Esophagus squamous epithelium (tissue), 5 donors: ENCODE data around the gene NOL9. TPM values are rescaled to one million over a fixed set of nuclear protein-coding genes. Genes with fewer than 3 reads are reported as not detected.

Experiments used
- DNase-seq: peaks from one replicate; lab custom pipeline; 2025; lab: John Stamatoyannopoulos, UW
- H3K27ac ChIP-seq, 4 donors: fragments of 200-600 bp; sonication (generic); one replicate each; pipeline ENCODE4 v1.5.1; 2016 to 2019; ENCODE audit warnings: mild to moderate bottlenecking in 1 of 4
- H3K27me3 ChIP-seq, 4 donors: fragments of 200-600 bp; sonication (generic); 1 replicate in 3 of 4; 2 replicates in 1 of 4; pipeline versions ENCODE4 v1.5.1 to v1.6.0; 2017 to 2021; ENCODE audit warnings: antibody characterized with exemption in 1 of 4
- H3K36me3 ChIP-seq, 3 donors: fragments of 200-600 bp; sonication (generic); one replicate each; pipeline ENCODE4 v1.5.1; 2016 to 2019
- H3K4me1 ChIP-seq, 3 donors: fragments of 200-600 bp; sonication (generic); one replicate each; pipeline ENCODE4 v1.5.1; 2017 to 2019
- H3K4me3 ChIP-seq, 4 donors: fragments of 200-600 bp; sonication (generic); 1 replicate in 3 of 4; 2 replicates in 1 of 4; pipeline ENCODE4 v1.5.1; 2016 to 2019; ENCODE audit warnings: mild to moderate bottlenecking in 2 of 4, moderate library complexity in 1 of 4
- H3K9me3 ChIP-seq, 3 donors: fragments of 200-600 bp; sonication (generic); one replicate each; pipeline ENCODE4 v1.5.1; 2016 to 2019
- CTCF ChIP-seq, 6 experiments: fragments of 450-650 bp in 4 of 6; fragments of 200-600 bp in 2 of 6; sonication (generic) in 2 of 6; IDR thresholded peaks; one replicate each; pipeline ENCODE4 v1.5.1; 2016 to 2019; ENCODE audit warnings: antibody characterized with exemption in 6 of 6, mild to moderate bottlenecking in 4 of 6, moderate library complexity in 4 of 6
- POLR2A ChIP-seq, 4 donors: fragments of 450-650 bp; IDR thresholded peaks; one replicate each; pipeline ENCODE4 v1.6.1; 2017; ENCODE audit warnings: antibody characterized with exemption in 4 of 4, mild to moderate bottlenecking in 4 of 4, moderate library complexity in 3 of 4
- WGBS, 2 donors: methylation state at CpG; one replicate each; pipeline ENCODE4 v1.1.5; 2018; 5-methylcytosine and 5-hydroxymethylcytosine counted together
- intact Hi-C: fragments of 100-400 bp; cut with DNase I; formaldehyde crosslinking; loops from one replicate; pipeline ENCODE4 v1.15.0; 2022
- total RNA-seq, 4 donors: library from RNA; depleted of rRNA; stranded (reverse); fragments of >200 nt; gene quantifications; one replicate each; pipeline ENCODE4 v1.1.0, GENCODE V29; 2016
- donor health status: DM: yes; HTN: yes; CAD: no.

The NOL9 gene
- total RNA-seq, 4 donors from 2014 or later: 13.0 to 36.4 (median 22.3) TPM

- Histone ChIP-seq H3K4me3 (no peak overlapping the region), H3K9me3 (no peaks in the 10 kb centered on the region), H3K27ac (no peak overlapping the region), H3K27me3 (no peaks in the 10 kb centered on the region), H3K36me3 (peaks cover 11 to 49% (median 18%) of the 10 kb centered on the region in 3 donors), H3K4me1 (peaks cover 15 to 25% (median 17%) of the 10 kb centered on the region in 3 donors)
- 31 to 36% methylated on average over 6 of the region's 6 CpGs for WGBS, 2 donors
- no peak for DNase-seq
- TF ChIP-seq CTCF (IDR thresholded peaks at IDR 0.05): peak in 5 of 6 experiments; percentile 27 to 60 (median 41)
- no peak for TF ChIP-seq POLR2A (IDR thresholded peaks at IDR 0.05)
- intact Hi-C loops: no loop called here
These were observed 30.7 kb downstream of the NOL9 start for GRCh38 chr1:6523566-6523965.

DNA sequence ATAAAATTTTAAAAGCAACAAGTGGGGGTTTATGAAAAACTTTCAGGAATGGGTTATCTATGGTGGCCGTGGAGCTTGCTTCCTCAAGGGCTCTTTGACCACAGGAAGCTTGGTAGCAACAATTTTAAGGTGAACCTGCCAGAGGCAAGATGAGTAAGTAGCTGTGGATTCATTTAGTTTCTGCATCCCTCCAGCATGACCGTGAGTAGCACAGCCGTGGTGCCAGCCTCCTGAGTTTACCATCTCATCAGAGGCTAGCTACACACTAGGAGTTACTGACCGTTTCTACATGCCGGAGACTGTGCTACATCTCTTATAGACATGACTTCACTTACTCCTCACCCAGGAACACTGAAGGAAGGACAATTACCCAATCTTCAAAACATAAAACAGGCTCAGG lies 32.8 kb downstream of the NOL9 start:
- Histone ChIP-seq H3K4me3 (no peak overlapping the region), H3K36me3 (peaks cover 5 to 29% (median 9%) of the 10 kb centered on the region in 3 donors), H3K27me3 (no peaks in the 10 kb centered on the region), H3K9me3 (no peaks in the 10 kb centered on the region), H3K4me1 (peaks cover 15 to 27% (median 17%) of the 10 kb centered on the region in 3 donors), H3K27ac (no peak overlapping the region)
- WGBS, 2 donors: 32 to 55% methylated on average over 4 to 5 of the region's 5 CpGs
- intact Hi-C loops: no loop called here
- DNase-seq: no peak
- TF ChIP-seq POLR2A (IDR thresholded peaks at IDR 0.05): no peak
- no peak for TF ChIP-seq CTCF (IDR thresholded peaks at IDR 0.05)

- Histone ChIP-seq H3K27me3 (no peaks in the 10 kb centered on the region), H3K27ac (peak overlapping the region in 3 of 4 donors; percentile 14 to 41 (median 26)), H3K36me3 (peaks cover 0 to 15% (median 0%) of the 10 kb centered on the region in 3 donors), H3K9me3 (no peaks in the 10 kb centered on the region), H3K4me1 (peaks cover 15 to 27% (median 17%) of the 10 kb centered on the region in 3 donors), H3K4me3 (peak overlapping the region in 1 of 4 donors; percentile 5)
- no peak for DNase-seq
- intact Hi-C loops: no loop called here
- 13 to 20% methylated on average over 7 to 11 of the region's 13 CpGs for WGBS, 2 donors
- TF ChIP-seq CTCF (IDR thresholded peaks at IDR 0.05) (no peak), POLR2A (IDR thresholded peaks at IDR 0.05) (no peak)
These were observed 34.2 kb downstream of the NOL9 start for GRCh38 chr1:6519935-6520671.

- peaks cover 15 to 27% (median 17%) of the 10 kb centered on the region in 3 donors for H3K4me1 ChIP-seq
- no peak for DNase-seq
- WGBS, 2 donors: 15 to 27% methylated on average over 9 of the region's 11 CpGs
- peaks cover 0 to 9% (median 0%) of the 10 kb centered on the region in 3 donors for H3K36me3 ChIP-seq
- H3K4me3 ChIP-seq: peak overlapping the region in 1 of 4 donors; percentile 5
- peak overlapping the region in 2 of 4 donors; percentile 14 to 26 for H3K27ac ChIP-seq
- intact Hi-C loops: no loop called here
- TF ChIP-seq CTCF (IDR thresholded peaks at IDR 0.05) (no peak), POLR2A (IDR thresholded peaks at IDR 0.05) (no peak)
- no peaks in the 10 kb centered on the region for H3K27me3 ChIP-seq
- no peaks in the 10 kb centered on the region for H3K9me3 ChIP-seq
These were observed 34.8 kb downstream of the NOL9 start for GRCh38 chr1:6519491-6519934.

DNA sequence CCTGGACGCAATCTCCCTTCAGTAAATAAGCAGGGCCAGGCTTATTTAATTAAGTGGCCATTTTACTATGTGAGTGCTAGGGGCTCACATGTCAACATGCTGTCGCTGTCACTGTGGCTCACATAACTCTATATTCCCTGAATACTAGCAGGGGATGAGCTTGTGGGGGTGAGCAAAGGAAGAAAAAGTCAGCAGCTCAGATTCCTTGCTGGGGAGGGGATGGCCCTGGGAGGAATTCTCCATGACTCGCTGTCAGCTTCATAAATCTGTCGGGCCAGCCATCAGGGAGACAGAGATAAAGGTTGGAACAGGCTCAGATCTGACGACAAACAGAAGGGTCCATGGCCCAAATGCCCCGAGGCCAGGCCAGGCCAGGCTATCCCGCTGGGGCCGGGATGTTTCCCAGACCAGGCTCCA lies 36.9 kb downstream of the NOL9 start:
- Histone ChIP-seq H3K27me3 (no peaks in the 10 kb centered on the region), H3K36me3 (no peaks in the 10 kb centered on the region), H3K4me1 (peaks cover 17 to 39% (median 22%) of the 10 kb centered on the region in 3 donors), H3K9me3 (no peaks in the 10 kb centered on the region), H3K27ac (no peak overlapping the region), H3K4me3 (no peak overlapping the region)
- TF ChIP-seq CTCF (IDR thresholded peaks at IDR 0.05) (no peak), POLR2A (IDR thresholded peaks at IDR 0.05) (no peak)
- WGBS, 2 donors: 61 to 96% methylated on average over 2 to 8 of the region's 8 CpGs
- DNase-seq: no peak
- intact Hi-C loops: no loop called here
